ENCODE data around the gene RHCG.

DNA sequence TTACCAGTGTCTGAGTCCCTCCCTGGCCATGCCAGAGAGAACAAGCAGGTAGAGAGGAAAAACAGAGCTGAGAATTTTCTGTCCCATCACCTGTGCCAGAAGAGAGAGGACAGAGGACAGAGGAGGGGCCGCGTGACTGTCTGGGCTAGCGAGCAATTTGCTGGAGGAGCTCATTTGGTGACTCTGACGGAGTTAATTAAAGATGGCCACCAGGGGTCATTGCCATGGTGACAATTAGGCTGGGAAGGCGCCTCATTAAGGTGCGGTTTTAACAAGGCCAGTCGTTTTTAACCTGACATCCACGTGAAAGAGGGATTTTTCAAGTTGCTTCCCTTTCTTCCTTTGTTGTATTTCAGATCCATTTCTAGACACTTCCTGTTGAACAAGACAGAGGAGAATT, 72.4 kb downstream of the RHCG start:
- TF ChIP-seq, protein P1, sequence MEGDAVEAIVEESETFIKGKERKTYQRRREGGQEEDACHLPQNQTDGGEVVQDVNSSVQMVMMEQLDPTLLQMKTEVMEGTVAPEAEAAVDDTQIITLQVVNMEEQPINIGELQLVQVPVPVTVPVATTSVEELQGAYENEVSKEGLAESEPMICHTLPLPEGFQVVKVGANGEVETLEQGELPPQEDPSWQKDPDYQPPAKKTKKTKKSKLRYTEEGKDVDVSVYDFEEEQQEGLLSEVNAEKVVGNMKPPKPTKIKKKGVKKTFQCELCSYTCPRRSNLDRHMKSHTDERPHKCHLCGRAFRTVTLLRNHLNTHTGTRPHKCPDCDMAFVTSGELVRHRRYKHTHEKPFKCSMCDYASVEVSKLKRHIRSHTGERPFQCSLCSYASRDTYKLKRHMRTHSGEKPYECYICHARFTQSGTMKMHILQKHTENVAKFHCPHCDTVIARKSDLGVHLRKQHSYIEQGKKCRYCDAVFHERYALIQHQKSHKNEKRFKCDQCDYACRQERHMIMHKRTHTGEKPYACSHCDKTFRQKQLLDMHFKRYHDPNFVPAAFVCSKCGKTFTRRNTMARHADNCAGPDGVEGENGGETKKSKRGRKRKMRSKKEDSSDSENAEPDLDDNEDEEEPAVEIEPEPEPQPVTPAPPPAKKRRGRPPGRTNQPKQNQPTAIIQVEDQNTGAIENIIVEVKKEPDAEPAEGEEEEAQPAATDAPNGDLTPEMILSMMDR (IDR thresholded peaks at IDR 0.05; ENCODE audit: low read depth, low read length, missing input control): no peak
- TF ChIP-seq, protein P2, sequence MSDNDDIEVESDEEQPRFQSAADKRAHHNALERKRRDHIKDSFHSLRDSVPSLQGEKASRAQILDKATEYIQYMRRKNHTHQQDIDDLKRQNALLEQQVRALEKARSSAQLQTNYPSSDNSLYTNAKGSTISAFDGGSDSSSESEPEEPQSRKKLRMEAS (IDR thresholded peaks at IDR 0.05): no peak
- no peak for TF ChIP-seq FOXA1 (IDR thresholded peaks at IDR 0.05)
- no peak for TF ChIP-seq JUND (IDR thresholded peaks at IDR 0.05)
- TF ChIP-seq RAD21 (IDR thresholded peaks at IDR 0.05): no peak
- TF ChIP-seq YY1 (IDR thresholded peaks at IDR 0.05): no peak
- TF ChIP-seq, protein P3, sequence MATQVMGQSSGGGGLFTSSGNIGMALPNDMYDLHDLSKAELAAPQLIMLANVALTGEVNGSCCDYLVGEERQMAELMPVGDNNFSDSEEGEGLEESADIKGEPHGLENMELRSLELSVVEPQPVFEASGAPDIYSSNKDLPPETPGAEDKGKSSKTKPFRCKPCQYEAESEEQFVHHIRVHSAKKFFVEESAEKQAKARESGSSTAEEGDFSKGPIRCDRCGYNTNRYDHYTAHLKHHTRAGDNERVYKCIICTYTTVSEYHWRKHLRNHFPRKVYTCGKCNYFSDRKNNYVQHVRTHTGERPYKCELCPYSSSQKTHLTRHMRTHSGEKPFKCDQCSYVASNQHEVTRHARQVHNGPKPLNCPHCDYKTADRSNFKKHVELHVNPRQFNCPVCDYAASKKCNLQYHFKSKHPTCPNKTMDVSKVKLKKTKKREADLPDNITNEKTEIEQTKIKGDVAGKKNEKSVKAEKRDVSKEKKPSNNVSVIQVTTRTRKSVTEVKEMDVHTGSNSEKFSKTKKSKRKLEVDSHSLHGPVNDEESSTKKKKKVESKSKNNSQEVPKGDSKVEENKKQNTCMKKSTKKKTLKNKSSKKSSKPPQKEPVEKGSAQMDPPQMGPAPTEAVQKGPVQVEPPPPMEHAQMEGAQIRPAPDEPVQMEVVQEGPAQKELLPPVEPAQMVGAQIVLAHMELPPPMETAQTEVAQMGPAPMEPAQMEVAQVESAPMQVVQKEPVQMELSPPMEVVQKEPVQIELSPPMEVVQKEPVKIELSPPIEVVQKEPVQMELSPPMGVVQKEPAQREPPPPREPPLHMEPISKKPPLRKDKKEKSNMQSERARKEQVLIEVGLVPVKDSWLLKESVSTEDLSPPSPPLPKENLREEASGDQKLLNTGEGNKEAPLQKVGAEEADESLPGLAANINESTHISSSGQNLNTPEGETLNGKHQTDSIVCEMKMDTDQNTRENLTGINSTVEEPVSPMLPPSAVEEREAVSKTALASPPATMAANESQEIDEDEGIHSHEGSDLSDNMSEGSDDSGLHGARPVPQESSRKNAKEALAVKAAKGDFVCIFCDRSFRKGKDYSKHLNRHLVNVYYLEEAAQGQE (IDR thresholded peaks at IDR 0.05): no peak
- TF ChIP-seq GABPA (IDR thresholded peaks at IDR 0.05 in 1 of 2, conservative IDR thresholded peaks at IDR 0.05 in 1 of 2): no peak
- TF ChIP-seq SP1 (IDR thresholded peaks at IDR 0.05): no peak
- TF ChIP-seq, protein P4, sequence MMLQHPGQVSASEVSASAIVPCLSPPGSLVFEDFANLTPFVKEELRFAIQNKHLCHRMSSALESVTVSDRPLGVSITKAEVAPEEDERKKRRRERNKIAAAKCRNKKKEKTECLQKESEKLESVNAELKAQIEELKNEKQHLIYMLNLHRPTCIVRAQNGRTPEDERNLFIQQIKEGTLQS (IDR thresholded peaks at IDR 0.05): no peak
